ENCODE data around the gene MPC1L.
"Not testable (repeated sequence)": the region's sequence is repeated elsewhere in the genome, so short reads cannot be mapped to it uniquely, and the experiment has no call there.

Gene MPC1L

GRCh38 chrX:40623139-40623536 lies at the start of gene MPC1L:
Gene MPC1L (plus strand): TSS chrX:40623428. CDS start chrX:40623566, 138 bp downstream.
- no peak for DNase-seq

- DNase-seq, result peak; percentile 72
These were observed 49.5 kb upstream of the MPC1L start for GRCh38 chrX:40573763-40574162.

- DNase-seq, result peak; percentile 14
These were observed 47.8 kb upstream of the MPC1L start for GRCh38 chrX:40575411-40575810.

- no peak for DNase-seq
These were observed 46.9 kb upstream of the MPC1L start for GRCh38 chrX:40576291-40576690.

GRCh38 chrX:40578039-40578695 lies 45.1 kb upstream of the MPC1L start:
- DNase-seq, result no peak

GRCh38 chrX:40579141-40579540 lies 44.1 kb upstream of the MPC1L start:
- no peak for DNase-seq

- DNase-seq, result peak; percentile 14
These were observed 43.2 kb upstream of the MPC1L start for GRCh38 chrX:40579900-40580536.

- DNase-seq, result peak; percentile 95
These were observed 42.5 kb upstream of the MPC1L start, which contains the start of gene ATP6AP2 for GRCh38 chrX:40580537-40581335. Gene ATP6AP2 (plus strand): TSS chrX:40580970. CDS start chrX:40581066, 96 bp downstream.

- DNase-seq, result no peak
These were observed 41.8 kb upstream of the MPC1L start for GRCh38 chrX:40581336-40581920.

- DNase-seq, result not testable (repeated sequence)
These were observed 41.0 kb upstream of the MPC1L start for GRCh38 chrX:40582178-40582577.

- DNase-seq, result no peak
These were observed 40.4 kb upstream of the MPC1L start for GRCh38 chrX:40582811-40583210.

- not testable (repeated sequence) for DNase-seq
These were observed 35.6 kb upstream of the MPC1L start for GRCh38 chrX:40587623-40588022.

GRCh38 chrX:40589616-40590321 lies 33.5 kb upstream of the MPC1L start:
- DNase-seq, result not testable (repeated sequence)

- DNase-seq, result no peak
These were observed 19.8 kb upstream of the MPC1L start for GRCh38 chrX:40603446-40603845.

GRCh38 chrX:40607381-40607780 lies 15.8 kb upstream of the MPC1L start:
- no peak for DNase-seq

GRCh38 chrX:40612511-40612910 lies 10.7 kb upstream of the MPC1L start:
- no peak for DNase-seq

GRCh38 chrX:40615976-40616375 lies 7.3 kb upstream of the MPC1L start:
- no peak for DNase-seq

- no peak for DNase-seq
These were observed 5.7 kb upstream of the MPC1L start for GRCh38 chrX:40617566-40617965.

GRCh38 chrX:40622479-40623138 lies 619 bp upstream of the MPC1L start:
- no peak for DNase-seq

- no peak for DNase-seq
These were observed 437 bp downstream of the MPC1L start for GRCh38 chrX:40623665-40624064.

- DNase-seq, result no peak
These were observed 2.1 kb downstream of the MPC1L start for GRCh38 chrX:40625294-40625693.

- DNase-seq, result no peak
These were observed 5.3 kb downstream of the MPC1L start for GRCh38 chrX:40628506-40628905.

Measured in OCI-M1 (cell line).